22Rv1 (cell line): ENCODE measurements around the gene SKI.

Experiments
- CTCF ChIP-seq: fragments of 450-650 bp; IDR thresholded peaks from 2 replicates; pipeline ENCODE4 v1.5.1; 2017; ENCODE audit warnings: mild to moderate bottlenecking
- ZFX ChIP-seq: fragments of 450-650 bp; IDR thresholded peaks from 2 replicates; pipeline ENCODE4 v1.6.1; 2017; ENCODE audit warnings: antibody characterized with exemption, borderline replicate concordance

- TF ChIP-seq CTCF (no peak), ZFX (no peak)
Measured at GRCh38 chr1:2328676-2329455, 100.7 kb downstream of the SKI start.
